SIG-M5 treated with dmso at 0.1 percent for 504 hours (cell line): Measurements from ENCODE around the gene STXBP5.
"Not testable (repeated sequence)": the region's sequence is repeated elsewhere in the genome, so short reads cannot be mapped to it uniquely, and the experiment has no call there.

Source experiments
- DNase-seq: peaks from one replicate; lab custom pipeline; 2025; ENCODE audit not compliant: unreplicated experiment; lab: John Stamatoyannopoulos, UW

STXBP5 gene

GRCh38 chr6:147238164-147238563 is 33.9 kb downstream of the STXBP5 start:
- DNase-seq: no peak

- DNase-seq: no peak
Observed at GRCh38 chr6:147238906-147239305, 34.7 kb downstream of the STXBP5 start.

DNA sequence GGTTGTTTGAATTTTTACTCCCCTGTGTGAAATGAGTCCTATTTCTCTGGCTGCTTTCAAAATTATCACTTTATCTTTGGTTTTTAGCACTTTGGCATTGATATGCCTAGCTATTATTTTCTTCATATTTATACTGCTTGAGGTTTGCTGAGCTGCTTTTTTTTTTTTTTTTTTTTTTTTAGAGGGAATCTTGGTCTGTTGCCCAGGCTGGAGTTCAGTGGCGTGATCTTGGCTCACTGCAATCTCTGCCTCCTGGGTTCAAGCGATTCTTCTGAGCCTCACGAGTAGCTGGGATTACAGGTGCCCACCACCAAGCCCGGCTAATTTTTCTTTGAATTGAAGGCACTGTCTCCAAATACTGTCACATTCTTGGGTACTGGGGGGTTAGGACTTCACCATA is 40.6 kb downstream of the STXBP5 start:
- no peak for DNase-seq

DNA sequence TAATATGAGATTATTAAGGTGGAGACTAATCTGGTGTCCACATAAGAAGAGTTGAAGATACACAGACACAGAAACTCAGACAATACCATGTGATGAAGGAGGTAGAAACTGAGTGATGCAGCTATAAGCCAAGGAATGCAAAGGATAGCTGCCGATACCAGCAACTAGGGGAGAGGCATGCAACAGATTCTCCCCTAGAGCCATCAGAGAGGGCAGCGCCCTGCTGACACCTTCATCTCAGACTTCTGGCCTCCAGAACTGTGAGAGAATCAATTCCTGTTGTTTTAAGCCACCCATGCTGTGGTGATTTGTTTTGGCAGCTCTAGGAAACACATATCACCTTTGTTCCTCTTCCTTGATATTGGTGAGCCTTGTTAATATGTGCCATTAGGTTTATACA is 41.5 kb downstream of the STXBP5 start:
- DNase-seq: no peak

- DNase-seq: no peak
Observed at GRCh38 chr6:147246853-147247635, 42.8 kb downstream of the STXBP5 start.

DNA sequence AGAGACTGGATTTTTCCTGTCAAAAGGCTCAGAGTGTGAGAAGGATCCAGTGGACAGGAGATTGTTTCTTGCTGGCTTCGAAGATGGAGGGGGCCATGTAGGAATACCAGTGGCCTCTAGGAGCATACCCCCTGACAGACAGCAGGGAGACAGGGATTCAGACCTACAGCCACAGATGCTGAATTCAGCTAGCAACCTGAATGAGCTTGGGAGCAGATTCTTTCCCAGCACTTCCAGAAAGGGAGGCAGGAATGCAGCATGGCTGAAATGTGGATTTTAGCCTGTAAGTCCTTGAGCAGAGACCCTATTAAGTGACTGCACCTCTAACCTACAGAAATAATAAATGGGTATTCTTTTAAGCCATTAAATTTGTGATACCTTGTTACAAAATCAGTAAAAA is 44.6 kb downstream of the STXBP5 start:
- no peak for DNase-seq

DNA sequence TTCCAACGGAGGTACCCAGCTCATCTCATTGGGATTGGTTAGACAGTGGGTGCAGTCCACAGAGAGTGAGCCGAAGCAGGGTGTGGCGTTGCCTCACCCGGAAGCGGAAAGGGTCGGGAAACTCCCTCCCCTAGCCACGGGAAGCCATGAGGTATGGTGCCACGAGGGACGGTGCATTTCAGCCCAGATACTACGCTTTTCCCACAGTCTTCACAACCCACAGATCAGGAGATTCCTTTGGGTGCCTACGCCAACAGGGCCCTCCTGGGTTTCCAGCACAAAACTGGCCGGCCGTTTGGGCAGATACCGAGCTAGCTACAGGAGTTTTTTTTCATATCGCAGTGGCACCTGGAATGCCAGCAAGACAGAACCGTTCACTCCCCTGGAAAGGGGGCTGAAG is 46.9 kb downstream of the STXBP5 start:
- no peak for DNase-seq

DNA sequence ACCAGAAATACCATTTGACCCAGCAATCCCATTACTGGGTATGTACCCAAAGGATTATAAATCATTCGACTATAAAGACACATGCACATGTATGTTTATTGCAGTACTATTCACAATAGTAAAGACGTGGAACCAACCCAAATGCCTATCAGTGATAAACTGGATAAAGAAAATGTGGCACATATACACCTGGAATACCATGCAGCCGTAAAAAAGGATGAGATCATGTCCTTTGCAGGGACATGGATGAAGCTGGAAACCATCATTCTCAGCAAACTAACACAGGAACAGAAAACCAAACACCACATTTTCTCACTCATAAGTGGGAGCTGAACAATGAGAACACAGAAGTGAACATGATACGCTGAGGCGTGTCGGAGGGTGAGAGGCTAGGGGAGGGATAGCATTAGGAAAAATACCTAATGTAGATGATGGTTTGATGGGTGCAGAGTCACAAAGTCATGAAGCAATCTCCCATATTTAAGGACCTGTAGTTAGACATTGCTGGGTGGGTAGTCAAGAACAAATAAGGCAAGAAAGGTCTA is 50.8 kb downstream of the STXBP5 start:
- not testable (repeated sequence) for DNase-seq

- no peak for DNase-seq
Observed at GRCh38 chr6:147255948-147256674, 51.9 kb downstream of the STXBP5 start.

- DNase-seq: no peak
Observed at GRCh38 chr6:147257760-147258159, 53.5 kb downstream of the STXBP5 start.

DNA sequence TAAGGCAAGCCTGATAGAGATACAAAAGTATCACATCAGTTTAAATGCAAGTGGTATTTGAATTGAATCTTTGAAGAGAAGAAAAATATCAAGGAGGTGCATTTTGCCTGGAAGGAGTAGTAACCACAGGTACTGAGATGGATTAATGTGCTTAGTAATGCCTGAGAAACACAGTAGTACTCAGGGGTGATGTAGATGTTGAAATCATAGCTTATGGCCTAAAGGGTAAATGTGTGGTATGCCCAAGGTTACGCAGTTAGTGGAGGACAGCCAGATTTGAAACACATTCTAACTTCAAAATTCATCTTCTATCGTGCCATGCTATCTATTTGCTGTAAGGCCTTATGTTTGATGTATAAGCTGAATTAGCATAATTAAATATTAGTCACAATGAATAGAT is 55.9 kb downstream of the STXBP5 start:
- no peak for DNase-seq

DNA sequence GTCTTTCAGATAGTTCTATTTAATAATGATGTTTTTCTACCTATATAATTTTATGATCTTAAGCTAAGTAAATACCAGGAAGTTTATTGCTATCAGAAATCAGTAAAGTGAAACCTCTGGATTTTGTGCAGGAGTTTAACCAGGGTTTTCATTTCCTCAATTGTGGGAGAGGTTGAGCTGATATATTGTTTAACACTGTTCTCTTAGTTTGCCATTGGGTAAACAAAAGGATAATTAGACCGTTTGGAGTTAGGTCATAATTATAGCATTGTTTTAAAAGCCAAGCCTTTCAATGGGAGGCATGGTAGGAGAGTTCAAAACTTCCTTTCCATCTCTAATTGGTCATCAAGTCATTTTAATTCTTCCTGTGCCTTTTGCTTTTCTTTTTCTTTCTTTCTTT is 58.7 kb downstream of the STXBP5 start:
- no peak for DNase-seq

- no peak for DNase-seq
Observed at GRCh38 chr6:147266821-147267220, 62.6 kb downstream of the STXBP5 start.

- DNase-seq: no peak
Observed at GRCh38 chr6:147267658-147268057, 63.4 kb downstream of the STXBP5 start.

- no peak for DNase-seq
Observed at GRCh38 chr6:147268254-147268653, 64.0 kb downstream of the STXBP5 start.

GRCh38 chr6:147274012-147274411 is 69.8 kb downstream of the STXBP5 start:
- no peak for DNase-seq

- no peak for DNase-seq
Observed at GRCh38 chr6:147274776-147275175, 70.6 kb downstream of the STXBP5 start.

DNA sequence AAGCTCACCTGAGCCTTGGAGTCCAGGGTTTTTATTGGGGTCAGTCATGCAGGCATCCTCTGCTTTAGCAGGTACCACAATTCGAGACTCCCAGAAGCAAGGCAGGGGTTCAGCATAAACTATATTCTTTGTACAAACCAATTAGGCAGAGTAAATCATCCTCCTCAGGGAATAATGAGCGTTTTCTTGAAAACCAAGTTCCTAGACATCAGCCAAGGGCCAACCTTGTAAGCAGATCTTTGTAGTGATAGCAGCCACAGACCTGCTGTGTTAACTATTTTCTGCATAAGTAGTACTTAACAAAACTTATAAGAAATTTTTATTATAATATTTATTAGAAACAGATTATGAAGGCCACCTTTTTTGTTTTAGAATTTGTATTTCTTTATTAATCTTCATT is 74.7 kb downstream of the STXBP5 start:
- no peak for DNase-seq

DNA sequence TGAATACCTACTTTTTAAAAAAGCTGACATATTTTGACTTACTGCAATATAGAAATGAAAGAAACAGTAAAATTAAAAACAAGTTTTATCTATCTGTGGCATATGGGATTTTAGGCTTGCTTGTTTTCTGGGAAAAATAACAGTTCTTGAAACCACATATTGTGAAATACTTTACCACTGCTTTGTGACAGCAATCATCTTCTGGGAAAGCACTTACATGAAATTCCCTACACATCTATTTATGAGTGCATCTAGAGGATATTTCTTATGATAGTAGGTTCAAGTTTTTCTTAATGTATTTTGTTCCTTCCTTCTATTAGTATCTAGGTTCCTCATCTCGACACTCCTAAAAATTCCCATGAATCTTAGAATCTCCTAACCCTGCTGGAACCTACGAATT is 75.2 kb downstream of the STXBP5 start:
- no peak for DNase-seq

DNA sequence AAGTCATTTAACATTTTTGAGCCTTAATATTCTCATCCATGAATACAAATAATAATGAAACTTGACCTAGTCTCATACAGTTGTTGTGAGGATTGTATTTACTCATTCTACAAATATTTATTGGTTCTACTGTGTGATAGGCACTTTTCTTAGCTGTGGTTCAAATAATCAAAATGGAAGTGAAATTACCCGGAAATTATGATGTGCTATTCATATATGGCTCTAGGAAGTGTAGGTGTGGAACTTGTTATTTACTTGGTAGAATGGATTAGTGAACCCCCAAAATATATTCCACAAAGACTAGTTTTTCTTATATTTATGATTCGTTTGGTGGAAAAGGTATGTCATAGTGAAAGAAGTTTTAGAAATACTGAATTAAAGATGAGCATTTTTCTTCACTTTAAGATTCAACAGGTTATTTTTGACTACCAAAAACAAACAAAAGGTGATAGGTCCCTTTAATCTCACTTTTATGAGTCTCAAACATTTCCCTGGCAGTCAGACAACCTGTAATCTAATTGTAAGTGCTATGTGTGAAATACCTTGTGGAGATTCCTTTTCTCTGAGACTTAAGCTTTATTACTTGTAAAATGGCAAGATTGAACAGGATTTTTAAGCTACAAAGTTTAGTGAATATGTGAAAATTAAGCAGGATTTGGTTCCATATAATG is 77.8 kb downstream of the STXBP5 start:
- DNase-seq: no peak

GRCh38 chr6:147282566-147282959 is 78.3 kb downstream of the STXBP5 start:
- no peak for DNase-seq

DNA sequence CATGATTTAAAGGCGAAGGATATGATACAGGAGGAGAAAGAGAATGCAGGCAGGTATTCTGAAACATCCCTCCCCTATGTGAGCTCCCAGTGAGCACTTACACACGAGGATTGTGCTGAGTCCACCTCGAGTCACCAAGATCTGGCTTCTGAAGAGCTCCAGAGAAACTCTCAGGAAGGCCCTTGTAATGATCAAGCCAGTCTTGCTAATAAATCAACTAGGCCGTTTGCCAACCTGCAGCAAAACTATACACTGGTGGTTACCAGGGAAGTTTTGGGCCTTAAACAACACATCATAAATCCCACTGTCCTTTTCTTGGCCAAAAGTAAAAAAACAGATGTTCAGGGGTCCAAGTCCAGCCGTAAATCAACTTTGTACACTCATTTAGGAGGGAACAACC is 79.2 kb downstream of the STXBP5 start:
- DNase-seq: no peak
